B cell (primary cell): Measurements from ENCODE around the gene C6orf52.

Experiments used
- CTCF ChIP-seq: fragments of 200-600 bp; IDR thresholded peaks from one replicate; pipeline ENCODE4 v1.8.0; 2022; ENCODE audit warnings: antibody characterized with exemption, mild to moderate bottlenecking
- EZH2 ChIP-seq: IDR thresholded peaks from 2 replicates; pipeline ENCODE4 v1.6.1; 2012; ENCODE audit warnings: borderline replicate concordance, low read depth, mild to moderate bottlenecking, moderate library complexity, low read length; ENCODE audit not compliant: insufficient read depth, poor library complexity, severe bottlenecking

- TF ChIP-seq CTCF (no peak), EZH2 (no peak)
Measured at GRCh38 chr6:10736731-10737130, 42.3 kb upstream of the C6orf52 start.
